Renal cortex interstitium (tissue), 15 donors: ENCODE data around the gene HOTAIR. TPM values are rescaled to one million over a fixed set of nuclear protein-coding genes. Genes with fewer than 3 reads are reported as not detected.

Source experiments
- DNase-seq, 11 donors: peaks; one replicate each; pipeline ENCODE4 v3.0.0-alpha.2; 2013; ENCODE audit warnings: low read depth in 9 of 11, low spot score in 4 of 11; ENCODE audit errors: extremely low read depth in 1 of 11
- long read RNA-seq, 16 experiments: transcript quantifications; one replicate each; lab custom pipeline, GENCODE V29; 2026
- polyA plus RNA-seq, 3 donors: library from polyadenylated mRNA; unstranded; fragments of 120-200 nt; gene quantifications; one replicate each; pipeline ENCODE4 v1.2.1, GENCODE V29; 2013; ENCODE audit not compliant: insufficient read length in 3 of 3

HOTAIR gene
- polyA plus RNA-seq, result 1 to 10 TPM; 1.6 to 4.3 (median 3.0) TPM
- long read RNA-seq, donor 1, partial matches to known transcripts, result 17 of 17 reads
- long read RNA-seq, donor 1, other reads (novel, unspliced or antisense), result 0 of 17 reads
- long read RNA-seq, donor 2, result 0 reads
- long read RNA-seq, donor 3, partial matches to known transcripts, result 44 of 44 reads
- long read RNA-seq, donor 3, other reads (novel, unspliced or antisense), result 0 of 44 reads
- long read RNA-seq, donor 4, partial matches to known transcripts, result 14 of 14 reads
- long read RNA-seq, donor 4, other reads (novel, unspliced or antisense), result 0 of 14 reads
- long read RNA-seq, donor 5, result 0 reads
- long read RNA-seq, donor 6, result 0 reads
- long read RNA-seq, donor 7, result 0 reads
- long read RNA-seq, donor 8, partial matches to known transcripts, result 20 of 20 reads
- long read RNA-seq, donor 8, other reads (novel, unspliced or antisense), result 0 of 20 reads
- long read RNA-seq, donor 9, partial matches to known transcripts, result 11 of 11 reads
- long read RNA-seq, donor 9, other reads (novel, unspliced or antisense), result 0 of 11 reads
- long read RNA-seq, donor 10, result 0 reads
- long read RNA-seq, donor 11, partial matches to known transcripts, result 45 of 51 reads
- long read RNA-seq, donor 11, other reads (novel, unspliced or antisense), result 6 of 51 reads
- long read RNA-seq, donor 12, result 0 reads
- long read RNA-seq, donor 13, result 0 reads
- long read RNA-seq, donor 14, result 0 reads
- long read RNA-seq, donor 15, result 0 reads
- long read RNA-seq, donor 16, partial matches to known transcripts, result 695 of 769 reads
- long read RNA-seq, donor 16, other reads (novel, unspliced or antisense), result 74 of 769 reads

- no peak for DNase-seq
Observed at GRCh38 chr12:53974084-53975063, at the start of gene HOTAIR. HOTAIR (minus strand) TSS chr12:53974954.

GRCh38 chr12:54024127-54024526 lies 49.4 kb upstream of the HOTAIR start:
- DNase-seq, result no peak

- DNase-seq, result no peak
Observed at GRCh38 chr12:54022960-54023884, 48.5 kb upstream of the HOTAIR start.

GRCh38 chr12:54021432-54022013 lies 46.8 kb upstream of the HOTAIR start:
- no peak for DNase-seq

GRCh38 chr12:54020591-54021405 lies 46.0 kb upstream of the HOTAIR start:
- no peak for DNase-seq

GRCh38 chr12:54019924-54020590 lies 45.3 kb upstream of the HOTAIR start:
- no peak for DNase-seq

GRCh38 chr12:54019091-54019811 lies 44.5 kb upstream of the HOTAIR start:
- DNase-seq, result no peak

GRCh38 chr12:54018468-54018984 lies 43.8 kb upstream of the HOTAIR start:
- no peak for DNase-seq

GRCh38 chr12:54017878-54018467 lies 43.2 kb upstream of the HOTAIR start:
- peak in 5 of 11 donors; percentile 80 to 88 (median 85) for DNase-seq

GRCh38 chr12:54017027-54017788 lies 42.5 kb upstream of the HOTAIR start:
- no peak for DNase-seq

- DNase-seq, result peak in 8 of 11 donors; percentile 86 to 93 (median 90)
Observed at GRCh38 chr12:54016478-54016964, 41.8 kb upstream of the HOTAIR start.

- DNase-seq, result no peak
Observed at GRCh38 chr12:54016051-54016450, 41.3 kb upstream of the HOTAIR start.

- DNase-seq, result no peak
Observed at GRCh38 chr12:54015018-54015931, 40.5 kb upstream of the HOTAIR start.
